Tibial nerve (tissue), 4 donors: Measurements from ENCODE around the gene C6orf15.

Experiments used
- CTCF ChIP-seq, 5 experiments: fragments of 200-600 bp in 3 of 5; fragments of 450-650 bp in 2 of 5; sonication (generic) in 3 of 5; IDR thresholded peaks; one replicate each; pipeline ENCODE4 v1.5.1; 2016 to 2019; ENCODE audit warnings: antibody characterized with exemption in 5 of 5, mild to moderate bottlenecking in 3 of 5, moderate library complexity in 2 of 5
- EP300 ChIP-seq, 2 donors: sonication (generic); formaldehyde crosslinking; IDR thresholded peaks; one replicate each; pipeline ENCODE4 v1.6.1; 2017; ENCODE audit warnings: antibody characterized with exemption in 2 of 2, mild to moderate bottlenecking in 1 of 2
- POLR2A ChIP-seq, 2 donors: fragments of 450-650 bp; IDR thresholded peaks; one replicate each; pipeline ENCODE4 v1.6.1; 2017; ENCODE audit warnings: antibody characterized with exemption in 2 of 2, mild to moderate bottlenecking in 2 of 2, moderate library complexity in 2 of 2

DNA sequence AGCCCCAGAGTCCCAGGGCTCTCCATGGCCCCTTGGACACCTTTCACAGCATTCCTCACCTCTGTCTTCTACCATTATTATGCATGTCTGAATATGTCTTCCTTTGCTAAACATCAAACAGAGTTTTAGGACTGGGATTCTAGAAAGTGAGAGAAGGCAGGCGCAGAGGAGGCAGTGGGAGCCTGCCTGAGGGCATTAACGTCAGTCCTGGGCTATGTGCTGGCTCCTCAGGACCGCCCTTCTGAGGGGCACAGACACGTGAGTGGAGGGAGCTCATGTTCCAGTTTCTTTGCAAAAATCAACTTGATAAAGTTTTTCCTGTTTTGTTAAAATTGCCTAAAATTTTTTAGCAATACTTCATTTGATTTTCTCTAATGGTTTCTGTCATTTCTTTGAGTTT, 38.0 kb downstream of the C6orf15 start:
- TF ChIP-seq CTCF (IDR thresholded peaks at IDR 0.05) (no peak), POLR2A (IDR thresholded peaks at IDR 0.05) (no peak), EP300 (IDR thresholded peaks at IDR 0.05) (no peak)
